Adrenal gland (tissue), 5 donors: ENCODE data around the gene APMAP.

Source experiments
- CTCF ChIP-seq, 6 experiments: fragments of 450-650 bp in 4 of 6; fragments of 200-600 bp in 2 of 6; sonication (generic) in 1 of 6; IDR thresholded peaks; 1 replicate in 5 of 6; 2 replicates in 1 of 6; pipeline versions ENCODE4 v1.5.1 to v1.8.0; 2016 to 2021; ENCODE audit warnings: antibody characterized with exemption in 6 of 6, mild to moderate bottlenecking in 2 of 6, moderate library complexity in 1 of 6
- POLR2A ChIP-seq, 2 donors: fragments of 450-650 bp; IDR thresholded peaks; one replicate each; pipeline ENCODE4 v1.6.1; 2017; ENCODE audit warnings: antibody characterized with exemption in 2 of 2, mild to moderate bottlenecking in 2 of 2, moderate library complexity in 1 of 2
- donor health status: DM: no; HTN: no; CAD: no.

GRCh38 chr20:24953209-24953575, 39.4 kb downstream of the APMAP start:
- TF ChIP-seq CTCF (IDR thresholded peaks at IDR 0.05) (no peak), POLR2A (IDR thresholded peaks at IDR 0.05) (no peak)
